Femur (tissue), 1 donor: Measurements from ENCODE around the gene EIF4B.
"Not testable (repeated sequence)": the region's sequence is repeated elsewhere in the genome, so short reads cannot be mapped to it uniquely, and the experiment has no call there.

Experiments used
- DNase-seq: peaks from one replicate; pipeline ENCODE4 v3.0.0-alpha.2; 2017

The EIF4B gene

GRCh38 chr12:53005986-53006809 is at the start of gene EIF4B:
Gene EIF4B (plus strand): TSS chr12:53006456. CDS start chr12:53006484, 28 bp downstream.
- DNase-seq, result peak; percentile 100

GRCh38 chr12:52956987-52957386 is 49.3 kb upstream of the EIF4B start:
- no peak for DNase-seq

GRCh38 chr12:52964556-52965336 is 41.5 kb upstream of the EIF4B start:
- no peak for DNase-seq

GRCh38 chr12:52965337-52965731 is 40.9 kb upstream of the EIF4B start:
- peak; percentile 51 for DNase-seq

- DNase-seq, result no peak
These were observed 37.0 kb upstream of the EIF4B start for GRCh38 chr12:52969166-52969795.

- no peak for DNase-seq
These were observed 36.3 kb upstream of the EIF4B start for GRCh38 chr12:52969828-52970569.

GRCh38 chr12:52971679-52972329 is 34.5 kb upstream of the EIF4B start:
- no peak for DNase-seq

- DNase-seq, result no peak
These were observed 31.1 kb upstream of the EIF4B start for GRCh38 chr12:52975204-52975603.

- DNase-seq, result no peak
These were observed 30.3 kb upstream of the EIF4B start for GRCh38 chr12:52975820-52976573.

GRCh38 chr12:52976574-52977071 is 29.6 kb upstream of the EIF4B start:
- no peak for DNase-seq

- DNase-seq, result no peak
These were observed 29.1 kb upstream of the EIF4B start for GRCh38 chr12:52977170-52977569.

GRCh38 chr12:52980096-52980649 is 26.1 kb upstream of the EIF4B start:
- DNase-seq, result no peak

GRCh38 chr12:52980650-52981423 is 25.4 kb upstream of the EIF4B start:
- DNase-seq, result peak; percentile 92

- no peak for DNase-seq
These were observed 22.1 kb upstream of the EIF4B start for GRCh38 chr12:52984136-52984535.

GRCh38 chr12:52988898-52989297 is 17.4 kb upstream of the EIF4B start:
- DNase-seq, result no peak

GRCh38 chr12:52990206-52990605 is 16.1 kb upstream of the EIF4B start:
- DNase-seq, result no peak

GRCh38 chr12:52992240-52992639 is 14.0 kb upstream of the EIF4B start:
- not testable (repeated sequence) for DNase-seq

GRCh38 chr12:52992699-52993557 is 13.3 kb upstream of the EIF4B start:
- no peak for DNase-seq

GRCh38 chr12:52993558-52993869 is 12.7 kb upstream of the EIF4B start:
- no peak for DNase-seq
